Smooth muscle cell of the coronary artery (primary cell): ENCODE results near the gene HOXA3. TPM values are rescaled to one million over a fixed set of nuclear protein-coding genes. Genes with fewer than 3 reads are reported as not detected.

Experiments
- total RNA-seq: library from RNA; depleted of rRNA; stranded (reverse); fragments of >200 nt; gene quantifications from 2 replicates; pipeline ENCODE4 v1.2.3, GENCODE V29; 2014; ENCODE audit warnings: low replicate concordance

The HOXA3 gene
- total RNA-seq, result not detected in 2 replicates

DNA sequence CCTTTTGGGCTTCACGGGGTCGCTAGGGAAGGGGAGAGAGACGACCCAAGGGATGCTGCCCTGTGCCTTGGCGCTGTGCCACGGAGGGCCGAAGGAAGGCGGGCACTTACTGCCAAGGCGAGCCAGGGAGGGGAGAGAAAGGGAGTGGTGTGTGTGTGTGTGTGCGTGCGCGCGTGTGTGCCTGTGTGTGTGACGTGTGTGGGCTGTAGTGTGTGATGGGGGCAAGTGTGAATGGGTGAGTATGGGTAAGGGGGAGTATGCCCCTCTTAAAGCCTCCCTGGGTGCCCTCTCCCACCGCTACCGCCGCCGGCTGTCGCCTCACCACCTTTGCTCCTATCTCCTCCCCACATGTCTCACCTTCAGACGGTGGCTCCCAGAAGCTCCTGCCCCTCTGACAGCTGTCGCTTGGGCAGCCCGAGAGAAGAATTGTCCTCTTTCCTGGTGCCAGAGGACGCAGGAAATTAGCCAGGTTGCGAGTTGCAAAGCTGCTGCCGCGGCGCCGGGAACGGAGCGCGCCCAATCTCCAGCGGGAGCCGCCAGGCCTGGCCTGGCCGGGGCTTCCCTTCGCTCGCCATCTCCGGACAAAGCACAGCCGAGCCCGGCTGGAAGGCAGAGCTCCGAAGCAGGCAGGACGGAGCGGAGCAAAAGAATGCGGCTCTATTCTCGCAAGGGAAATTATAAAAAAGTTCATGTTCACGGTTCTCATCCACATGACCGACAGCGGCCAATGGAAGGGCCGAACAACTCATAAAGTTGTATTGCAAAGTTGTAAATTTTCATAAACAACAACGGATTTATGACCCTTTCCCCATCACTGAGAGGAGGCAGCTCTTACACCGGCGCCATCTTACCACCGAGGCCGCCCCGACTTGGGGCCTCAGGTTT lies at the start of gene HOXA3:
Gene HOXA3 (minus strand): TSS at position 653 of the 885 bp plus-strand sequence. CDS start 41,943 bp downstream, outside the sequence.

DNA sequence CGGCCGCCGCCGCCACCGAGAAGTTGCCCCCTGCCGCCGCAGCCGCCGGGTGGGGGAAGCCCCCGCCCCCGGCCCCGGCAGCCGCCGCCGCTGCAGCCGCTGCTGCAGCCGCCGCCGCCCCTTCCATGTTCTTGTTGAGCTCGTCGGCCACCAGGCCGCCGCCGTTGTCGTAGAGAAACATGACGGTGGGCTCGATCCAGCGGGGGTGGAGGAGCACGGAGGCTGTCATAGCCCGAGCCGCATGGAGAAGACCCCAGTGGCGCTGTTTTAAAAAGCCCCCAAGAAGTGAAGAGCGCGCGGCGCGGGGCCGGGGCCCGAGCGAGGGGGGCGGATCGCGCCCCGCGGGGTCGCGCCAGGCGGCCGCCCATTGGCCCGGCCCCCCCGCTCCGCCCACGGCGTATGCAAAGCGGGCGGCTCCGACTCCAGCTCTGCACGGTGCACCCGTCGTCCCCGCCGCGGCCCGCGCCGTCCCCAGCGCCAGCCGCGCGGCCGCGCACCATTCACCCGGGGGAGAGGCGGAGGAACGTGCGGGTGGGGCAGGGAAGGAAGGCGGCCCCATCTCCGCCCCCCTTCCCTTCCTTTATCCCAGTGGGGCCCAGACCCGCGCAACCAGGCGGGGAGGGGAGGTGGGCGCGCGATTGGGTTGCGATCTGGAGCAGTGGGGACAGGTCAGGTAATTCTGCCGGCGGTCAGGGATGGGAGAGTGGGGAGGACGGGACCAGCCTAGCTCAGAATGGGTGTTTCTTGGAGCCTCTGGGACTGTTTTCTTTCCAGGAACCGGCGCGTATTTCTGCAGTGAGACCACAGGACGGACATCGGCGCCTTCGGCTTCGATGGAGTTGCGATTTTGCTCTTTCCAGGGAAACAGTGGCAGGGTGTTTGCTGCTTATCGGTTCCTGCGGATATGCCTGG lies 47.7 kb upstream of the HOXA3 start, which contains the start of gene HOXA13:
Gene HOXA13 (minus strand): TSS at position 243 of the 912 bp plus-strand sequence. CDS start 14 bp downstream, at position 229.

DNA sequence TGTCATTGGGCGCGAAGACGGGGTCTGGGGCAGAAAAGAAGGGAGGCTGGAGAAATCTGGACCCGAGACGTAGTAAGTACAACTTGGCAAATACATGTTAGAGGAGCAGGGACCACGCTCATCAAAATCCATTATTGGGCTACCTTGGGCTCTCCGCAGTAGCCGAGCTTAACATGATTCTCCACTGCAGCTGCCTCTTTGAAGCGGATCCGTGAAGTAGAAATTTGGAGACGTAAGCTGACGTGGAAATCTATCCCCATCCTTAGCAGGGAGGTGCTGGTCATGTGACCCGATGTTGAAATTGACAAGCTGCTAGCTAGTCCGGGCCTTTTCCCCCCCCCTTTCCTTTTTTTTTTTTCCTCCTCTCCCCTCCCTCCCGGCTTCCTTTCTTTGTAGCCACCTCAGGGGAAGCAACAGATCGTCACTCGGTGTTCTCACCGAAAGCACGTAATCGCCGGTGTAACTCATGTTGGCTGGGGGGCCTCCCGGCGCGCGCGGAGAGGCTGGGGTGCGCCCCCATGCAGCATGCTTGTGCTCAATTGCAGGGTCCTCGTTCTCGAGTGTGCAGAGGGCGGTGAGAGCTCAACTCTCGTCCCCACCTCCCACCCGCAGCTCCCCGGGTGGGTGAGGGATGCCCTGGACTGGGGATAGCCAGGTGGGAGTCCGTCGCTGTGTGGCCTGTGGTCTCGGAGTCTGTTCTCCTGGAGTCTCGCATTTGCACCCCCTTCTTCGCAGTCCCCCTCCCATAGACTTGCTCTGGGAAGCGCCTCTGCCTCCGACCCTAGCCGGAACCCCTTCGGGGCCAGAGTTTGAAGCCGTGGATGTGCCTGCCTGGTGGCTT lies 32.9 kb upstream of the HOXA3 start, which contains the start of gene HOXA11:
Gene HOXA11 (minus strand): TSS at position 220 of the 841 bp plus-strand sequence. CDS start 88 bp downstream, at position 132.

DNA sequence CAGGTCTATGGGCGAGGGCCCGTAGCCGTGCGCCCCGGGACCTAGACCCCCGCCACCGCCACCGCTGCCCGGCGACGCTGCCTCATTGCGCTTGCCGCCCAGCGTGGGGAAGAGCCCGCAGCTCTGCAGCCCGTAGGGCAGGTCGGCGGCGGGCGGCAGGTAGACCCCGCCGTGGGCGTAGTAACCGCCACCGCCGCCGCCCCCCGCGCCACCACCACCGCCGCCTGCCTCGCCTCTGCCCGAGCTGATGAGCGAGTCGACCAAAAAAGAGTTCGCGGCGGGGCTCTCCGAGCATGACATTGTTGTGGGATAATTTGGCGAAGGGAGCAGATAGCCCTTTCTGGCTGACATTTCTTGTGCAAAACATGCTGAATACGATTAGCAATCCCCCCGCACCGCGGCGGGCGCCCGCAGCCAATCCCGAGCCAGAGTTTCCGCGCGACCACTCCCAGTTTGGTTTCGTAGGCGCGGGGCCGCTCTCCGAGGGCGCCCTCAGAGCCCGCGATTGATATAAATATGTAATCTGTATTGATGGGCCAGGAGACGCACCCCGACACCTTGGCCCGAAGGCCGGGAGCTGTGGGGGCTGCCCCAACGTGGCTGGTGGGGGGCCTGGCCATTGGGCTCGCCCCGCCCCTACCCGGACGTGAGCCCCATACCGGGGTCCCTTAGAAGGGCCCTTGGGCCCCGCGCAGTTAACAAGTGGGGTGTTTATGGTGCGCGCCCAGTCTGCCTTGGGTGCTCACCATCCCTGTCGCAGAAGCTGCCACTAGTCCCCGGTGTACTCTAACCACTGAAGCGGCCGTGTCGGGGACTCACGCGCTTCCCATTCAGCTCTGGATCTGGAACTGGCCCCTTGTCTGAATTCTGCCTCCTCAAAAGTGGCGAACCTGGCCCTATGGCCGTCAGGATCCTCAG lies 21.8 kb upstream of the HOXA3 start, which contains the start of gene HOXA10:
Gene HOXA10 (minus strand): TSS at position 365 of the 918 bp plus-strand sequence. CDS start 14 bp downstream, at position 351.

DNA sequence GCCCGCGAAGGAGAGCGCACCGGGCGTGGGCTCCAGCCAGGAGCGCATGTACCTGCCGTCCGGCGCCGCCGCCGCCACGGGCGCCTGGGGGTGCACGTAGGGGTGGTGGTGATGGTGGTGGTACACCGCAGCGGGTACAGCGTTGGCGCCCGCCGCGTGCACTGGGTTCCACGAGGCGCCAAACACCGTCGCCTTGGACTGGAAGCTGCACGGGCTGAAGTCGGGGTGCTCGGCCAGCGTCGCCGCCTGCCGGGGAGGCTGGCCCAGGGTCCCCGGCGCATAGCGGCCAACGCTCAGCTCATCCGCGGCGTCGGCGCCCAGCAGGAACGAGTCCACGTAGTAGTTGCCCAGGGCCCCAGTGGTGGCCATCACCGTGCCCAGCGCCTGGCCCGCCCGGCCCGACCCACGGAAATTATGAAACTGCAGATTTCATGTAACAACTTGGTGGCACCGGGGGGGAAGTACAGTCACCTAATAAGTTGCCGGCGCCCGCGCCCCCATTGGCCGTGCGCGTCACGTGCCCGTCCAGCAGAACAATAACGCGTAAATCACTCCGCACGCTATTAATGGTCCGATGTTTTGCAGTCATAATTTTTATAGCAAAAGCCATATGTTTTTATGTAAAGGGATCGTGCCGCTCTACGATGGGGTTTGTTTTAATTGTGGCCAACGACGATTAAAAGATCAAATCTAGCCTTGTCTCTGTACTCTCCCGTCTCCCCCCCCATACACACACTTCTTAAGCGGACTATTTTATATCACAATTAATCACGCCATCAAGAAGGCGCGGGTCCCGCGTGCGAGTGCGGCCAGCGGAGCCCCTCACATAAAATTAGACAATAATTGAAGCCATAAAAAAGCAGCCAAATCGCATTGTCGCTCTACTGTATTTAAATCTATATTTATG lies 13.0 kb upstream of the HOXA3 start, which contains the start of gene HOXA9:
Gene HOXA9 (minus strand): TSS at position 449 of the 907 bp plus-strand sequence. CDS start 80 bp downstream, at position 369.

DNA sequence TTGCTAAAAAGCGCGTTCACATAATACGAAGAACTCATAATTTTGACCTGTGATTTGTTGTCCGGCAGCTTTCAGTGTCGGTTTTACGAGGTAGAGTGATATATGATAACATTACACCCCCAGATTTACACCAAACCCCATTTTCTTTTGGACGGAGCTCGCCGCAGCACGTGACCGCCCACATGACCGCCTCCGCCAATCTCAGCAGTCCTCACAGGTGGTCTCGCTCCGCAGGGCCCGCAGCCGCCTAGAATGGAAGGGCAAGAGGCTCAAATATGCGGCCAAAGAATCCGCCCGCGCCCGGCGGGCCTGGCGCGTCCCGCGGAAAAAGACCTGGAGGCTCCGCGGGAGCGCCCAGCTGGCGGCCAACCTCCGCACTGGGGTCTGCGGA lies 4.1 kb upstream of the HOXA3 start, which contains the start of gene HOXA7:
Gene HOXA7 (minus strand): TSS at position 168 of the 391 bp plus-strand sequence. CDS start 130 bp downstream, at position 38.

DNA sequence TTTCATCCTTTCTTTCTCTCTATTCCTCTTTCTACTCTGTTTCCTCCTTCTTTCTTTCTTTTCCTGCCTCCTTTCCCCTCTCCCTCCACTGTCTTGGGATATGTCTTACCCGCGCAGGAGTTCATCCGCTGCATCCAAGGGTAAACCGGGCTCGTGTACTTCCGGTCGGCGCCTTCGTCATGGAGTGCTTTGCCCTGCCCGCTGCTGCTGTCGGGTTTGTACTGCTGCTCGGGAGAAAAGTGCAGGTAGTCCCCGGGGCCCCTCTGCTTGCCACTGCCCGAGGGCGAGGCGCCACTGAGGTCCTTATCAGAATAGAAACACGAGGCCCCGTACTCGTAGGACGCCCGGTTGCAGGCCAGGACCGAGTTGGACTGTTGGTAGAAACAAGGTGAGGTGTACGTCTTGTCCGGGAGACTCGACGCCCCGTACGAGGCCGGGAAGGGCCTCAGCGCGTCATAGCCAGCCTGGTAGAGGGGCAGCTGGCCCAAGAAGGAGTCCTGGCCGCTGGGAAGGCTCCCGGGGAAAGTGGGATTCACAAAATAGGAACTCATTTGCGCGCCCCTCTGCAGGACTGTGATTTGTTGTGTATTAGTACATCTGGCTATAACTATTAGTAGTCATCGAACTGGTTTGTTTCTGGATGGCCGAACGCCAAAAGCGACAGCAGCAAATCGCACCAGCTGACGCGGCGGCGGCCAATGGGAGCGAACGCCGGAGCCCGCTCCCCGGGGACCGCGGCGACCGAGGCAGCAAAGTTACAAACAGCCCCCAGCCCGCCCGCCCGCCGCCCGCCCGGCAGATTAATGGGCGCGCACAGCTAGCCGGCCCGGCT lies 5.0 kb downstream of the HOXA3 start, which contains the start of gene HOXA6:
Gene HOXA6 (minus strand): TSS at position 576 of the 832 bp plus-strand sequence. CDS start 25 bp downstream, at position 551.

DNA sequence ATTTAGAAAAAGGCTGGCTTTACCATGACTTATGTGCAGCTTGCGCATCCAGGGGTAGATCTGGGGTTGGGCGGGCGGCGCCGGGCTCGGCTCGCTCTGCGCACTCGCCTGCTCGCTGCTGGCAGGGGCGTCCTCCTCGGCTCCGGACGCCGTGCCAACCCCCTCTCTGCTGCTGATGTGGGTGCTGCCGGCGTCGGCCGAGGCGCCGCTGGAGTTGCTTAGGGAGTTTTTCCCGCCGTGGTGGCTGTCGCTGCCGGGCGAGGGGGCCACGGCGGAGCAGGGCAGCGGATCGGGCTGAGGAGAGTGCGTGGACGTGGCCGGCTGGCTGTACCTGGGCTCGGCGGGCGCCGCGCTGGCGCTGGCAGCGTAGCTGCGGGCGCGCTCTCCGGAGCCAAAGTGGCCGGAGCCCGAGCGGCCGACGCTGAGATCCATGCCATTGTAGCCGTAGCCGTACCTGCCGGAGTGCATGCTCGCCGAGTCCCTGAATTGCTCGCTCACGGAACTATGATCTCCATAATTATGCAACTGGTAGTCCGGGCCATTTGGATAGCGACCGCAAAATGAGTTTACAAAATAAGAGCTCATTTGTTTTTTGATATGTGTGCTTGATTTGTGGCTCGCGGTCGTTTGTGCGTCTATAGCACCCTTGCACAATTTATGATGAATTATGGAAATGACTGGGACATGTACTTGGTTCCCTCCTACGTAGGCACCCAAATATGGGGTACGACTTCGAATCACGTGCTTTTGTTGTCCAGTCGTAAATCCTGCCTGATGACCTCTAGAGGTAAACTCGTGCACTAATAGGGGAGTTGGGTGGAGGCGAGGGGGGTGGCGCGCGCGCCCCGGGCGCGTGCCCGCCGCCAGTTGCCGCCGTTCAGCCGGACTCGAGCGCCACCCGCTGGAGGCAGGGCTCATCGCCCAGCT lies 9.1 kb downstream of the HOXA3 start, which contains the start of gene HOXA5:
Gene HOXA5 (minus strand): TSS at position 659 of the 927 bp plus-strand sequence. CDS start 74 bp downstream, at position 585.

DNA sequence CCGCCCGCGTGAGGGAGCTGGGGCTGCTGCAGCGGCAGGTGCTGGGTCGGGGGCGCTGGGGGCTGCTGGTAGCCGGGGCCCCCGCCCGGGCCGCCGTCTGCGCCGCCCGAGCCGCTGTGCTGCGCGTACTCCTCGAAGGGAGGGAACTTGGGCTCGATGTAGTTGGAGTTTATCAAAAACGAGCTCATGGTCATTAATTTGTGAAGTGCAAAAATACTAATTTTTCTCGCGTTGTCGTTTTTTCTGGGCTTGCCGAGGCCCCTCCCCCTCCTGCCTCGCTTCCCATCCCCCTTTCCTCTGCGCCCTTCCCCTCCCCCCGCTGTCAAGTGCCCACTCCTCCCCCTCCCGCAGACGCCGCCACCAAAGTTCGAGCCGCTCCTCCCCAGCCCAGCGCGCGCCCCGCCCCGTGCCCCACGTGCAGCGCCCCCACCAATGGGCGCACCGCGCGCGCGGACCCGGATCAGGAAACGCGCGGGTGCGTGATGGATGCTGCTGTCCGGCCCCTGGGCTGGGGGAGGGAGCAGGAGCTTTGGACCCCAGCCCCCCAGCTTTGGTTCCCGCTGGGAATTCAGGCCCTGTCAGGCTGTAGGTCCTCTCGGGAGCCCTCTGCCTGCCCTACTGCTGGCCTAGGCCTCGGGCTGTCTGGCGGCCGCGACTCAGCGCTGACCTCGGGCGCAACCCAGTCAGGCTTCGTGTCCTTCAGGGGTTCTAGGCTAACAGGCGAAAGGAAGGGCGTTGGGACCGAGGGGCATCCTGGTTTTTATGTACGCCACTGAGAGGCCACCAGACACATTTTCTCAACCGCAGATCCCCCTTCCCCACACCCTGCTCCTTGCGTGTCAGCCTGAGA lies 21.6 kb downstream of the HOXA3 start, which contains the start of gene HOXA4:
Gene HOXA4 (minus strand): TSS at position 218 of the 850 bp plus-strand sequence. CDS start 24 bp downstream, at position 194.

DNA sequence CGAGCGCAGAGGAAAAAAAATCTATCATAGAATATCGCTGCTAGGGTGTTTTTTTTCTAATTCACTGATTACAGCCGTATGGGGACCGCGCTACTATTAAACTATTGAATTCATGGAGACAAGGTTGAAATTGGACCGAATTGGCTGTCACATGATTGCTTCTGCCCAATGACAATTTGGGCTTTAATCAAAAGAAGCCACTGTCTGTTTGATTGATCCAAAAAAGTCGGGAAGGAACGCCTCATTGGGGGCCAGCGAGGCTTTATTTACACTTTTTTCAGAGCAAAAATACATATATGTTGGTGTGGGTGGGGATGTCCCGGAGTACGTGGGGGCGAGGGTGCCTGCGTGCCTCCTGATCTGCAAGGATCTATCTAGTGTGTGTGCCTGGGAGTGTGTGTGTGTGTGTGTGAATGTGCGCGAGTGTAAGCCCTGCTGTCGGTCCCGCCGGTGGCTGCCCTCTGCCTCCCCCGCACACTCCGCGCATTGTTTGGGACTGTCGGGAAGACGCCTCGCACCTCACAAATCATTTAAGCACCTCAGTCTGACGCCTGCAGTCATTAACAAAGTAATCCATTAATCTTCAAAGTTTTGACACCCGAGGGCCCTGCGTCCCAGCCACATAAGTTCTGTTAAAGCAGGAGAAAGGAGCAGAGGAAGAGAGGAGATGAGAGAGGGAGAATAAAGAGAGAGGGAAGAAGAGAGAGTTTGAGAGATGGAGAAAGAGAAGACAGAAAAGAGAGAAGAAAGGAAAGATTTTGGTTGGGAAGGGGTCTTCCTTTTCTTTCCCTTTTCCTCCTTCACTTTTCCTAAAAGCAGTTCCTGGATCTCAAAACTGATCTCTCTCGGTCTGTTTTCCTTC lies 49.6 kb downstream of the HOXA3 start, which contains the start of gene HOXA2:
Gene HOXA2 (minus strand): TSS at position 103 of the 862 bp plus-strand sequence. CDS start 183 bp downstream, outside the sequence.

DNA sequence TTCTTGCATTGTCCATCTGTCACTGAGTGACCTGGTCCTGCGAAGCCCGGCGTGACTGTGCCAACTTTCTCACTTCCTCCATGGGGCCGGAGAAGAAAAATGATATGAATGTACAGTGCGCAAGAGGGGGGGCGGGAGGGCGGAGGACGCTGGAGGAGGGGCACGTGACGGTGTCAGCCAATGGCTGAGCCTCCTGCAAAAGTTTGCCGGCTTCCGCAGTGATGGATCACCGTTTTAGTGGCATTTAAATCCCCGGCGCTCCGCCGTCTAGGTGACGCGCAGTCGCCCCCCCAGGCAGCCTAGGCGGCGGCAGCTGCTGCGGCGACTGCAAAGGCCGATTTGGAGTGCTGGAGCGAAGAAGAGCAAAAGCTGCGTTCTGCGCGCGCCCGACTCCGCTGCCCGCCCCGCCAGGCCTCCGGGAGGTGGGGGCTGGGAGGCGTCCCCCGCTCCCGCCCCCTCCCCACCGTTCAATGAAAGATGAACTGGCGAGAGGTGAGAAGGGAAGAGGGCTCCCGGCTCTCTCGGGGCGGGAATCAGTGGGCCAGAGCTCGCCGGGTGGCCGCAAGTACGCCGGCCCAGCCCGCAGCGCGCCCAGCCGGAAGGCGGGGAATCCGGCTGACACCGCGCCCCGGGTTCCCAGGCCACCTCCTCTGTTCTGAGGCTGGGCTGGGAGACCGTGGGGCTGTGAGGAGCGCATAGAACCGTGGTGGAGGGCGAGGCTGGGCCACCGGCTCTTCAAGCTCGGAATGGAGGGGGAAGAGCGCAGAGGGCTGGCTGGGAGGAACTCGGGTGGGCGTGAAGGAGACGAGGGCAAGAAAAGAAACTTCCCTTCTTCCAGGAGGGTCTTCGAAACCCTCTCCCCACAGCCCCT lies 56.3 kb downstream of the HOXA3 start, which contains the start of gene HOXA1:
Gene HOXA1 (minus strand): TSS at position 104 of the 871 bp plus-strand sequence. CDS start 88 bp downstream, at position 16.

